Endothelial cell of umbilical vein (primary cell): ENCODE measurements around the gene LRRC53. TPM values are rescaled to one million over a fixed set of nuclear protein-coding genes. Genes with fewer than 3 reads are reported as not detected.

ENCODE experiments used
- BruUV-seq: library from RNA; stranded (reverse); fragments of 400-500 nt; replicated peaks from 2 replicates; lab custom pipeline; 2021; lab: Mats Ljungman, UMichigan
- CTCF ChIA-PET: fragments of 300-600, 350-600 bp; sonication (Branson Sonifier 250); formaldehyde crosslinking; loops from one replicate; lab custom pipeline; 2021; ENCODE audit warnings: antibody characterized with exemption, inconsistent platforms; lab: Charles Lee
- POLR2A ChIA-PET: fragments of 300-600, 350-600 bp; sonication (Branson Sonifier 250); formaldehyde crosslinking; loops from one replicate; lab custom pipeline; 2021; ENCODE audit warnings: antibody characterized with exemption, inconsistent platforms; lab: Charles Lee
- DNase-seq: peaks from one replicate; pipeline ENCODE4 v3.0.0-alpha.2; 2011; ENCODE audit warnings: low read depth, low spot score
- FAIRE-seq: peaks from 2 replicates; lab custom pipeline; 2011; peaks lifted over from hg19 to GRCh38; lab: Jason Lieb, UNC
- H2AFZ ChIP-seq: 2 replicates; pipeline ENCODE4 v1.6.0; 2012; ENCODE audit warnings: low read depth, low read length, control low read depth, inconsistent platforms
- H3K27ac ChIP-seq: 2 replicates; pipeline ENCODE4 v1.5.1; 2011; ENCODE audit warnings: low read depth, mild to moderate bottlenecking, control low read depth, low read length, moderate library complexity; ENCODE audit not compliant: insufficient read depth
- H3K27me3 ChIP-seq, 2 experiments: 2 replicates each; pipeline versions ENCODE4 v1.6.0 to v1.6.1; 2011; ENCODE audit warnings: low read length in 2 of 2, mixed read lengths in 1 of 2; ENCODE audit not compliant: control insufficient read depth in 2 of 2, insufficient read depth in 2 of 2
- H3K36me3 ChIP-seq, 2 experiments: 2 replicates in 1 of 2; 3 replicates in 1 of 2; pipeline ENCODE4 v1.5.1; 2011; ENCODE audit warnings: low read length in 2 of 2, mild to moderate bottlenecking in 1 of 2, moderate library complexity in 1 of 2; ENCODE audit not compliant: control insufficient read depth in 2 of 2, insufficient read depth in 2 of 2; ENCODE audit errors: extremely low read depth in 1 of 2
- H3K4me1 ChIP-seq: 3 replicates; pipeline ENCODE4 v1.5.1; 2011; ENCODE audit warnings: mild to moderate bottlenecking, low read length; ENCODE audit not compliant: control insufficient read depth, insufficient read depth; ENCODE audit errors: extremely low read depth
- H3K4me2 ChIP-seq: 2 replicates; pipeline ENCODE4 v1.6.1; 2011; ENCODE audit warnings: low read length, control low read depth, mixed read lengths; ENCODE audit not compliant: insufficient read depth
- H3K4me3 ChIP-seq, 3 experiments: fragments of 200-600 bp in 1 of 3; sonication (generic), shearing (Covaris generic) in 1 of 3; replicated peaks in 1 of 3; 2 replicates each; pipeline ENCODE4 v1.5.1; 2011 to 2016; ENCODE audit warnings: control low read depth in 3 of 3, low read length in 3 of 3, mild to moderate bottlenecking in 2 of 3, inconsistent platforms in 1 of 3, low read depth in 1 of 3, moderate library complexity in 1 of 3; ENCODE audit not compliant: insufficient read depth in 1 of 3
- H3K79me2 ChIP-seq: 2 replicates; pipeline ENCODE4 v1.6.0; 2012; ENCODE audit warnings: low read length, inconsistent platforms; ENCODE audit not compliant: control insufficient read depth, insufficient read depth
- H3K9ac ChIP-seq: replicated peaks from 2 replicates; pipeline ENCODE3; 2011; ENCODE audit warnings: low read length, control low read depth; ENCODE audit not compliant: insufficient read depth; ENCODE audit errors: extremely low read depth
- H3K9me1 ChIP-seq: replicated peaks from 3 replicates; pipeline ENCODE4 v1.6.0; 2011; ENCODE audit warnings: mild to moderate bottlenecking, low read length; ENCODE audit not compliant: control insufficient read depth, insufficient read depth; ENCODE audit errors: extremely low read depth
- H3K9me3 ChIP-seq: replicated peaks from 2 replicates; pipeline ENCODE4 v1.5.1; 2012; ENCODE audit warnings: low read length, inconsistent platforms; ENCODE audit not compliant: control insufficient read depth, insufficient read depth
- H4K20me1 ChIP-seq: replicated peaks from 2 replicates; pipeline ENCODE3; 2011; ENCODE audit warnings: mild to moderate bottlenecking, low read length; ENCODE audit not compliant: control insufficient read depth, insufficient read depth; ENCODE audit errors: extremely low read depth
- CTCF ChIP-seq, 2 donors: IDR thresholded peaks; 1 replicate in 1 of 2; 2 replicates in 1 of 2; pipeline ENCODE4 v1.5.1; 2011; ENCODE audit warnings: low read length in 2 of 2, mild to moderate bottlenecking in 2 of 2, moderate library complexity in 2 of 2, control low read depth in 1 of 2, inconsistent platforms in 1 of 2, low read depth in 1 of 2; ENCODE audit not compliant: insufficient read depth in 1 of 2; ENCODE audit errors: extremely low read depth in 1 of 2
- EZH2 ChIP-seq: IDR thresholded peaks from 2 replicates; pipeline ENCODE4 v1.6.1; 2012; ENCODE audit warnings: borderline replicate concordance, low read depth, mild to moderate bottlenecking, moderate library complexity, low read length, inconsistent platforms; ENCODE audit not compliant: severe bottlenecking
- FOS ChIP-seq: IDR thresholded peaks from 2 replicates; pipeline ENCODE4 v1.6.1; 2011; ENCODE audit warnings: mild to moderate bottlenecking, low read length, moderate library complexity, borderline replicate concordance; ENCODE audit not compliant: insufficient read depth
- GATA2 ChIP-seq: IDR thresholded peaks from 2 replicates; pipeline ENCODE4 v1.7.0; 2011; ENCODE audit warnings: low read depth, mild to moderate bottlenecking, moderate library complexity, mixed read lengths, low read length; ENCODE audit not compliant: insufficient read length, insufficient read depth
- JUN ChIP-seq: IDR thresholded peaks from 2 replicates; pipeline ENCODE4 v1.6.1; 2011; ENCODE audit warnings: borderline replicate concordance, low read depth; ENCODE audit not compliant: insufficient read length, insufficient read depth
- MYC ChIP-seq: IDR thresholded peaks from one replicate; pipeline ENCODE4 v1.6.1; 2011; ENCODE audit warnings: mild to moderate bottlenecking, low read depth, low read length
- POLR2A ChIP-seq: IDR thresholded peaks from 2 replicates; pipeline ENCODE4 v1.6.1; 2012; ENCODE audit warnings: low read depth, mild to moderate bottlenecking, control low read depth, low read length
- POLR2AphosphoS5 ChIP-seq: IDR thresholded peaks from 2 replicates; pipeline ENCODE4 v1.6.1; 2012; ENCODE audit warnings: low read depth, mild to moderate bottlenecking, control low read depth, low read length, moderate library complexity; ENCODE audit not compliant: insufficient read depth
- dilution Hi-C: fragments of 300-500 bp; cut with MboI; formaldehyde crosslinking; loops from one replicate; pipeline ENCODE4 v1.15.0; 2019; ENCODE audit warnings: low sequenced_read_pairs; ENCODE audit not compliant: extremely low pct_ligation_motif_present
- intact Hi-C: fragments of 100-400 bp; cut with micrococcal nuclease; formaldehyde crosslinking; loops from one replicate; pipeline ENCODE4 v1.10.0; 2022
- polyA plus RNA-seq, 4 experiments: library from polyadenylated mRNA; depleted of rRNA in 3 of 4; stranded (reverse) in 3 of 4; unstranded in 1 of 4; fragments of >200 nt; gene quantifications; 2 replicates each; pipeline versions ENCODE4 v1.2.1 to v1.2.3, GENCODE V29; 2011 to 2012; ENCODE audit warnings: missing spikeins in 1 of 4
- total RNA-seq: library from RNA; stranded (reverse); gene quantifications from 2 replicates; pipeline ENCODE4 v1.2.3, GENCODE V29; 2021
- TF ChIP-seq, protein P1 (sequence below): IDR thresholded peaks from 2 replicates; pipeline ENCODE4 v1.6.1; 2011; ENCODE audit not compliant: insufficient read depth, insufficient read length

LRRC53 gene
- total and polyA plus RNA-seq, 2 donors (not counting 3 experiments of a cell fraction or from before 2014, with no cell fraction given) = not detected

- no peak for FAIRE-seq
- no peaks in the 10 kb centered on the region for H3K79me2 ChIP-seq
- no peak overlapping the region for H3K4me2 ChIP-seq
- H3K27ac ChIP-seq = no peak overlapping the region
- BruUV-seq = no TSS peak
- no peak overlapping the region for H3K9ac ChIP-seq
- H3K36me3 ChIP-seq = no peaks in the 10 kb centered on the region
- no peak for DNase-seq
- TF ChIP-seq EZH2 (no peak), JUN (no peak)
- ChIA-PET CTCF (no interaction called here), POLR2A (no interaction called here)
- H3K4me1 ChIP-seq = no peaks in the 10 kb centered on the region
- no peak overlapping the region for H2AFZ ChIP-seq
- dilution Hi-C loops (no loop called here), intact Hi-C loops (no loop called here)
- H3K4me3 ChIP-seq = no peak overlapping the region
- H3K9me1 ChIP-seq = no peaks in the 10 kb centered on the region
- no peaks in the 10 kb centered on the region for H4K20me1 ChIP-seq
- no peaks in the 10 kb centered on the region for H3K9me3 ChIP-seq
- no peaks in the 10 kb centered on the region for H3K27me3 ChIP-seq
Observed at GRCh38 chr1:74496669-74497068, 15.7 kb downstream of the LRRC53 start.

- Histone ChIP-seq H3K27me3 (no peaks in the 10 kb centered on the region), H3K4me3 (no peak overlapping the region), H3K4me2 (no peak overlapping the region), H4K20me1 (no peaks in the 10 kb centered on the region), H3K9me1 (no peaks in the 10 kb centered on the region), H3K4me1 (no peaks in the 10 kb centered on the region), H3K79me2 (no peaks in the 10 kb centered on the region), H3K27ac (no peak overlapping the region), H3K9me3 (no peaks in the 10 kb centered on the region), H2AFZ (no peak overlapping the region), H3K9ac (no peak overlapping the region), H3K36me3 (no peaks in the 10 kb centered on the region)
- BruUV-seq = no TSS peak
- no peak for FAIRE-seq
- dilution Hi-C loops (no loop called here), intact Hi-C loops (no loop called here)
- DNase-seq = no peak
- ChIA-PET POLR2A (no interaction called here), CTCF (no interaction called here)
- no peak for TF ChIP-seq FOS
- no peak for TF ChIP-seq CTCF (IDR thresholded peaks at IDR 0.05; ENCODE audit: extremely low read depth in 1 of 2, insufficient read depth in 1 of 2, low read depth in 1 of 2, low read length in 2 of 2)
- no peak for TF ChIP-seq EZH2
- no peak for TF ChIP-seq POLR2AphosphoS5
- TF ChIP-seq, protein P1, sequence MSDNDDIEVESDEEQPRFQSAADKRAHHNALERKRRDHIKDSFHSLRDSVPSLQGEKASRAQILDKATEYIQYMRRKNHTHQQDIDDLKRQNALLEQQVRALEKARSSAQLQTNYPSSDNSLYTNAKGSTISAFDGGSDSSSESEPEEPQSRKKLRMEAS = no peak
- no peak for TF ChIP-seq GATA2
- no peak for TF ChIP-seq JUN
- TF ChIP-seq POLR2A = no peak
- TF ChIP-seq MYC = no peak
Observed at GRCh38 chr1:74486036-74486435, 26.4 kb downstream of the LRRC53 start.
